ENCODE results near the gene SNRPE. TPM values are rescaled to one million over a fixed set of nuclear protein-coding genes. Genes with fewer than 3 reads are reported as not detected.

The SNRPE gene
- total and polyA plus RNA-seq, 2 of the 13 experiments (the other 11 are each of a cell fraction or from before 2014, with no cell fraction given): 146 to 281 TPM

DNA sequence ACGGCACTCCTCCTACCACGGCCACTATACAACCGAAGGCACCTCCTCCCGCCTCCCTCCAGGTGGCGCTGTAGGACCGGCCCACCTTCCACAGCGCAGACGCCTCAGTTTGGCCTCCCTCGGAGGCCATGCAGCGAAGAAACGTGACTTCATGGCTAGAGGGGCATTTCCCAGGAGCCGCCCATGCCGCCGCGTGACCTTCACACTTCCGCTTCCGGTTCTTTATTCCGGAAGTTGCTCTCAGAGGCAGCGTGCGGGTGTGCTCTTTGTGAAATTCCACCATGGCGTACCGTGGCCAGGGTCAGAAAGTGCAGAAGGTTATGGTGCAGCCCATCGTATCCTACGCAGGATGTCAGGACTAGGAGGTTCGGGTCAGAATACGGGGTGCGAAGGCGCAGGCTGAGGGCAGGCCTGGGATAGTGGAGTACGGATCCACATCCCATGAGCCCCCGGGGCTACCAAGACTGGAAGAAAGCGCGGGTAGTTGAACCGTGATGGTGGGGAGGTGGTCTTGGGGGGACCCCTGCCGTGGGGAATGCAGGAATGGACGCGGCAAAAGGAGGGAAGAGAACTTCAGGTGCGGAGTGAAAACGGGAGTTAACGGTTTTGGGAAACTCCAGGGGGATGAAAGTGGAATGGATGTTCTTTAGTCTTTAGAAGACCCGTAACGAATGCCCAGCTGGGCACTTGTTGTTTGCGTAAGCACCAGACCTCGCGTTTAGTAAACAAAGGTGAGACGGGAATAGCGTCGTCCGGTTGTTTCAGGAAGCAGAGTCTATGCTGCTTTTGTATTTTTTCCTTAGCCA lies at the start of gene SNRPE (continued):
- TF ChIP-seq, protein P1, sequence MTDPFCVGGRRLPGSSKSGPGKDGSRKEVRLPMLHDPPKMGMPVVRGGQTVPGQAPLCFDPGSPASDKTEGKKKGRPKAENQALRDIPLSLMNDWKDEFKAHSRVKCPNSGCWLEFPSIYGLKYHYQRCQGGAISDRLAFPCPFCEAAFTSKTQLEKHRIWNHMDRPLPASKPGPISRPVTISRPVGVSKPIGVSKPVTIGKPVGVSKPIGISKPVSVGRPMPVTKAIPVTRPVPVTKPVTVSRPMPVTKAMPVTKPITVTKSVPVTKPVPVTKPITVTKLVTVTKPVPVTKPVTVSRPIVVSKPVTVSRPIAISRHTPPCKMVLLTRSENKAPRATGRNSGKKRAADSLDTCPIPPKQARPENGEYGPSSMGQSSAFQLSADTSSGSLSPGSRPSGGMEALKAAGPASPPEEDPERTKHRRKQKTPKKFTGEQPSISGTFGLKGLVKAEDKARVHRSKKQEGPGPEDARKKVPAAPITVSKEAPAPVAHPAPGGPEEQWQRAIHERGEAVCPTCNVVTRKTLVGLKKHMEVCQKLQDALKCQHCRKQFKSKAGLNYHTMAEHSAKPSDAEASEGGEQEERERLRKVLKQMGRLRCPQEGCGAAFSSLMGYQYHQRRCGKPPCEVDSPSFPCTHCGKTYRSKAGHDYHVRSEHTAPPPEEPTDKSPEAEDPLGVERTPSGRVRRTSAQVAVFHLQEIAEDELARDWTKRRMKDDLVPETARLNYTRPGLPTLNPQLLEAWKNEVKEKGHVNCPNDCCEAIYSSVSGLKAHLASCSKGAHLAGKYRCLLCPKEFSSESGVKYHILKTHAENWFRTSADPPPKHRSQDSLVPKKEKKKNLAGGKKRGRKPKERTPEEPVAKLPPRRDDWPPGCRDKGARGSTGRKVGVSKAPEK (CRISPR knock-in tag; IDR thresholded peaks at IDR 0.05; ENCODE audit: borderline replicate concordance): no peak
- TF ChIP-seq MEF2D (CRISPR knock-in tag; IDR thresholded peaks at IDR 0.05) (peak; percentile 78), SYNCRIP (IDR thresholded peaks at IDR 0.05; ENCODE audit: insufficient read depth, low read depth, low read length) (no peak), ZSCAN31 (CRISPR knock-in tag; IDR thresholded peaks at IDR 0.05; ENCODE audit: low read depth) (peak; percentile 85), ZNF674 (CRISPR knock-in tag; IDR thresholded peaks at IDR 0.05; ENCODE audit: low read depth) (0 out of 2 replicates have a peak, but pooled peaks have one; percentile 57), ZSCAN22 (CRISPR knock-in tag; IDR thresholded peaks at IDR 0.05) (no peak), ZNF550 (CRISPR knock-in tag; IDR thresholded peaks at IDR 0.05; ENCODE audit: borderline replicate concordance) (no peak), FIP1L1 (IDR thresholded peaks at IDR 0.05; ENCODE audit: borderline replicate concordance, insufficient read depth, low read depth, low read length) (no peak), ZNF563 (CRISPR knock-in tag; IDR thresholded peaks at IDR 0.05) (peak; percentile 33; the same call in 1 of the 2 replicates), HOXA3 (CRISPR knock-in tag; IDR thresholded peaks at IDR 0.05) (peak; percentile 90; the same call in 1 of the 2 replicates), ZNF224 (CRISPR knock-in tag; IDR thresholded peaks at IDR 0.05) (peak; percentile 92; the same call in 1 of the 2 replicates), RAD21 (CRISPR knock-in tag; IDR thresholded peaks at IDR 0.05) (peak; percentile 96), KLF6 (CRISPR knock-in tag; IDR thresholded peaks at IDR 0.05) (peak; percentile 92), XRCC5 (optimal IDR thresholded peaks at IDR 0.05; ENCODE audit: low read length) (peak; percentile 92)
- TF ChIP-seq, protein P2, sequence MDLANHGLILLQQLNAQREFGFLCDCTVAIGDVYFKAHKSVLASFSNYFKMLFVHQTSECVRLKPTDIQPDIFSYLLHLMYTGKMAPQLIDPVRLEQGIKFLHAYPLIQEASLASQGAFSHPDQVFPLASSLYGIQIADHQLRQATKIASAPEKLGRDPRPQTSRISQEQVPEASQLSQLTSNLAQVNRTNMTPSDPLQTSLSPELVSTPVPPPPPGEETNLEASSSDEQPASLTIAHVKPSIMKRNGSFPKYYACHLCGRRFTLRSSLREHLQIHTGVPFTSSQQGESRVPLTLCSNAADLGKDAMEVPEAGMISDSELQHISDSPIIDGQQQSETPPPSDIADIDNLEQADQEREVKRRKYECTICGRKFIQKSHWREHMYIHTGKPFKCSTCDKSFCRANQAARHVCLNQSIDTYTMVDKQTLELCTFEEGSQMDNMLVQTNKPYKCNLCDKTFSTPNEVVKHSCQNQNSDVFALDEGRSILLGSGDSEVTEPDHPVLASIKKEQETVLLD (CRISPR knock-in tag; IDR thresholded peaks at IDR 0.05; ENCODE audit: low read depth): peak; percentile 54; the same call in 1 of the 2 replicates
- TF ChIP-seq, protein P3, sequence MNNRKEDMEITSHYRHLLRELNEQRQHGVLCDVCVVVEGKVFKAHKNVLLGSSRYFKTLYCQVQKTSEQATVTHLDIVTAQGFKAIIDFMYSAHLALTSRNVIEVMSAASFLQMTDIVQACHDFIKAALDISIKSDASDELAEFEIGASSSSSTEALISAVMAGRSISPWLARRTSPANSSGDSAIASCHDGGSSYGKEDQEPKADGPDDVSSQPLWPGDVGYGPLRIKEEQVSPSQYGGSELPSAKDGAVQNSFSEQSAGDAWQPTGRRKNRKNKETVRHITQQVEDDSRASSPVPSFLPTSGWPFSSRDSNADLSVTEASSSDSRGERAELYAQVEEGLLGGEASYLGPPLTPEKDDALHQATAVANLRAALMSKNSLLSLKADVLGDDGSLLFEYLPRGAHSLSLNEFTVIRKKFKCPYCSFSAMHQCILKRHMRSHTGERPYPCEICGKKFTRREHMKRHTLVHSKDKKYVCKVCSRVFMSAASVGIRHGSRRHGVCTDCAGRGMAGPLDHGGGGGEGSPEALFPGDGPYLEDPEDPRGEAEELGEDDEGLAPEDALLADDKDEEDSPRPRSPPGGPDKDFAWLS (CRISPR knock-in tag; IDR thresholded peaks at IDR 0.05; ENCODE audit: borderline replicate concordance): no peak
- TF ChIP-seq, protein P4, sequence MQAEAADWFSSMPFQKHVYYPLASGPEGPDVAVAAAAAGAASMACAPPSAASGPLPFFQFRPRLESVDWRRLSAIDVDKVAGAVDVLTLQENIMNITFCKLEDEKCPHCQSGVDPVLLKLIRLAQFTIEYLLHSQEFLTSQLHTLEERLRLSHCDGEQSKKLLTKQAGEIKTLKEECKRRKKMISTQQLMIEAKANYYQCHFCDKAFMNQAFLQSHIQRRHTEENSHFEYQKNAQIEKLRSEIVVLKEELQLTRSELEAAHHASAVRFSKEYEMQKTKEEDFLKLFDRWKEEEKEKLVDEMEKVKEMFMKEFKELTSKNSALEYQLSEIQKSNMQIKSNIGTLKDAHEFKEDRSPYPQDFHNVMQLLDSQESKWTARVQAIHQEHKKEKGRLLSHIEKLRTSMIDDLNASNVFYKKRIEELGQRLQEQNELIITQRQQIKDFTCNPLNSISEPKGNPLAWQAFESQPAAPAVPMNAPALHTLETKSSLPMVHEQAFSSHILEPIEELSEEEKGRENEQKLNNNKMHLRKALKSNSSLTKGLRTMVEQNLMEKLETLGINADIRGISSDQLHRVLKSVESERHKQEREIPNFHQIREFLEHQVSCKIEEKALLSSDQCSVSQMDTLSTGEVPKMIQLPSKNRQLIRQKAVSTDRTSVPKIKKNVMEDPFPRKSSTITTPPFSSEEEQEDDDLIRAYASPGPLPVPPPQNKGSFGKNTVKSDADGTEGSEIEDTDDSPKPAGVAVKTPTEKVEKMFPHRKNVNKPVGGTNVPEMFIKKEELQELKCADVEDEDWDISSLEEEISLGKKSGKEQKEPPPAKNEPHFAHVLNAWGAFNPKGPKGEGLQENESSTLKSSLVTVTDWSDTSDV (CRISPR knock-in tag; IDR thresholded peaks at IDR 0.05): no peak
- TF ChIP-seq, protein P5, sequence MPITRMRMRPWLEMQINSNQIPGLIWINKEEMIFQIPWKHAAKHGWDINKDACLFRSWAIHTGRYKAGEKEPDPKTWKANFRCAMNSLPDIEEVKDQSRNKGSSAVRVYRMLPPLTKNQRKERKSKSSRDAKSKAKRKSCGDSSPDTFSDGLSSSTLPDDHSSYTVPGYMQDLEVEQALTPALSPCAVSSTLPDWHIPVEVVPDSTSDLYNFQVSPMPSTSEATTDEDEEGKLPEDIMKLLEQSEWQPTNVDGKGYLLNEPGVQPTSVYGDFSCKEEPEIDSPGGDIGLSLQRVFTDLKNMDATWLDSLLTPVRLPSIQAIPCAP (CRISPR knock-in tag; IDR thresholded peaks at IDR 0.05; ENCODE audit: low read depth): no peak

Data from HepG2 (cell line).